SU-DHL-6 (cell line): Measurements from ENCODE around the gene AKR1C3.

Source experiments
- H2AFZ ChIP-seq: fragments of 200-600 bp; sonication (generic); 2 replicates; pipeline ENCODE4 v1.6.1; 2014; ENCODE audit warnings: low read depth, mild to moderate bottlenecking, moderate library complexity, mixed read lengths, antibody characterized with exemption, low read length; ENCODE audit not compliant: severe bottlenecking
- H3F3A ChIP-seq: fragments of 200-600 bp; shearing (Covaris generic); 2 replicates; pipeline ENCODE4 v1.6.0; 2016; ENCODE audit warnings: antibody characterized with exemption, mild to moderate bottlenecking; ENCODE audit not compliant: insufficient read depth
- H3K27ac ChIP-seq: fragments of 200-600 bp; sonication (generic); 2 replicates; pipeline ENCODE4 v1.5.1; 2016; ENCODE audit warnings: low read depth, mild to moderate bottlenecking, low read length, moderate library complexity, mixed read lengths
- H3K27me3 ChIP-seq: fragments of 200-600 bp; sonication (generic), shearing (Covaris generic); 2 replicates; pipeline ENCODE4 v1.6.0; 2014; ENCODE audit warnings: mild to moderate bottlenecking, low read length
- H3K36me3 ChIP-seq: fragments of 200-600 bp; sonication (generic); 2 replicates; pipeline ENCODE4 v1.6.1; 2014; ENCODE audit warnings: mild to moderate bottlenecking, low read length, mixed read lengths
- H3K4me2 ChIP-seq: fragments of 300-600, 200-600 bp; shearing (Covaris generic), sonication (generic); 2 replicates; pipeline ENCODE4 v1.6.0; 2014; ENCODE audit warnings: low read length, low read depth, mild to moderate bottlenecking; ENCODE audit not compliant: poor library complexity, severe bottlenecking
- H3K4me3 ChIP-seq: fragments of 200-600 bp; sonication (generic); 2 replicates; pipeline ENCODE4 v1.5.1; 2014; ENCODE audit warnings: antibody characterized with exemption, low read length, mild to moderate bottlenecking, mixed read lengths; ENCODE audit not compliant: insufficient read depth, poor library complexity, severe bottlenecking
- H3K79me2 ChIP-seq: fragments of 200-600 bp; sonication (generic); 2 replicates; pipeline ENCODE4 v1.6.1; 2014; ENCODE audit warnings: mild to moderate bottlenecking, low read length, moderate library complexity; ENCODE audit not compliant: insufficient read depth
- H3K9ac ChIP-seq: fragments of 200-600 bp; sonication (generic); 2 replicates; pipeline ENCODE4 v1.7.0; 2014; ENCODE audit warnings: mild to moderate bottlenecking, low read length
- H3K9me2 ChIP-seq: fragments of 200-600 bp; sonication (generic); replicated peaks from 2 replicates; pipeline ENCODE4 v1.6.1; 2014; ENCODE audit warnings: low read length; ENCODE audit not compliant: insufficient read depth
- H3K9me3 ChIP-seq: fragments of 200-600 bp; sonication (generic); 2 replicates; pipeline ENCODE4 v1.6.1; 2014; ENCODE audit warnings: low read length, mixed read lengths; ENCODE audit not compliant: insufficient read depth
- H4K20me1 ChIP-seq: fragments of 200-600 bp; sonication (generic); 2 replicates; pipeline ENCODE4 v1.6.1; 2014; ENCODE audit warnings: low read depth, mild to moderate bottlenecking, antibody characterized with exemption, low read length, moderate library complexity, mixed read lengths
- CTCF ChIP-seq: fragments of 200-600 bp; sonication (generic); IDR thresholded peaks from one replicate; pipeline ENCODE4 v1.5.1; 2017; ENCODE audit warnings: antibody characterized with exemption, mild to moderate bottlenecking, low read length, moderate library complexity; ENCODE audit not compliant: insufficient read depth, poor library complexity, severe bottlenecking
- EZH2phosphoT487 ChIP-seq: fragments of 200-600 bp; sonication (generic), shearing (Covaris generic); conservative IDR thresholded peaks from 2 replicates; pipeline ENCODE4 v1.6.1; 2018; ENCODE audit warnings: mild to moderate bottlenecking, antibody characterized with exemption, low read length, moderate library complexity, mixed read lengths

The AKR1C3 gene

DNA sequence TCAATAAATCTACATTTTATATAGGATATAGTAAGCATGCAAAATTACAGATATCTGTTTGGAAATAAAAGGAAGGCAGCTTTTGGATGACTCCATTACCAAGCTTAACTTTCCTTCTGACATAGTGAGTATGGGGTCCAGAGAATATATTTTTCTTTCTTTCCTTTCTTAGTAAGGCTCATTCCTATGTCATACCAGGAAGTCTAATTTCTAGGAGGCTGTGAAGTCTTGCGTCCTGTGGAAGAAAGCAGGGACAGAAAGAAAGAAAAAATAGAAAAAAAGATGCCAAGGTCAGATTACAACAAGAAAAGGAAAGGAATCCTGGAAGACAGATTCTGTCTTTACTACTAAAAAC lies 54.4 kb downstream of the AKR1C3 start:
- no peak overlapping the region for H3K9ac ChIP-seq

DNA sequence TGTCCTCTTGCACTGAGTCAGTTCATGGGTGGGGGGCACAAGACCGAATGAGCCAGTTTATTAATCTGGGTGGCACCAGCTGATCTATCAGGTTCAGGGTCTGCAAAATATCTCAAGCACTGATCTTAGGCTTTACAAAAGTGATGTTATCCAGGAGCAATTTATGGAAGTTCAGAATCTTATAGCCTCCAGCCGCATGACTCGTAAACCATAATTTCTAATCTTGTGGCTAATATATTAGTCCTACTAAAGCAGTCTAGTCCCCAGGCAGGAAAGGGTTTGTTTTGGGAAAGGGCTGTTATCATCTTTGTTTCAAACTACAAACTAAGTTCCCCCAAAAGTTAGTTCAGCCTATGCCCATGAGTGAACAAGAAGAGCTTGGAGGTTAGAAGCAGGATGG lies 56.9 kb downstream of the AKR1C3 start:
- Histone ChIP-seq H3K9ac (no peak overlapping the region), H4K20me1 (no peaks in the 10 kb centered on the region), H3K9me3 (peaks cover 8% of the 10 kb centered on the region; the same call in 1 of the 2 replicates), H2AFZ (no peak overlapping the region), H3K36me3 (no peaks in the 10 kb centered on the region), H3K27ac (no peak overlapping the region), H3K79me2 (no peaks in the 10 kb centered on the region), H3K9me2 (no peaks in the 10 kb centered on the region), H3F3A (no peaks in the 10 kb centered on the region), H3K27me3 (no peaks in the 10 kb centered on the region), H3K4me3 (no peak overlapping the region), H3K4me2 (no peak overlapping the region)
- TF ChIP-seq CTCF = no peak
- TF ChIP-seq EZH2phosphoT487 = no peak

More for the DNA sequence above, 54.4 kb downstream of the AKR1C3 start:
- TF ChIP-seq EZH2phosphoT487 = no peak
- no peak for TF ChIP-seq CTCF
- Histone ChIP-seq H3F3A (no peaks in the 10 kb centered on the region), H3K27me3 (no peaks in the 10 kb centered on the region), H3K36me3 (no peaks in the 10 kb centered on the region), H3K4me2 (no peak overlapping the region), H2AFZ (no peak overlapping the region), H3K9me3 (peaks cover 8% of the 10 kb centered on the region; the same call in 1 of the 2 replicates), H3K4me3 (no peak overlapping the region), H3K9me2 (no peaks in the 10 kb centered on the region), H4K20me1 (no peaks in the 10 kb centered on the region), H3K79me2 (no peaks in the 10 kb centered on the region), H3K27ac (no peak overlapping the region)

DNA sequence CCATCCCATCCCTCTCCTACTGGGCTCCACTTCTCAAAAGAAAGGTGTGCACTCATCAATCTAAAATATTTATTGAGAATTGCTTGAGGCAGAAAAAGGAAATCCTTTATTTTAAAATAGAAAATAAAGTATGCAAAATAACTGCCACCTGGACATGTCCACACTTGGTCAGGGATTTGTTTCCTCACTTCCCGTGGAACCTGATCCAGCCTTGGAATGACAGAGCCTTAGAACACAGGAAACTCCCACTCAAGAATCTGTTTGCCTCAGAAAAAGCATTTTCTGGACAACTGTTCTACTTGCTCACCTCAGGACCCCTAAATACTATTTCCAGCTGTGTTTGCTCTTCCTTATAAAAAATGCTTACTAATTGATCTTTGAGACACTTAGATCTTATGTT lies 61.7 kb downstream of the AKR1C3 start:
- H3K9me2 ChIP-seq = no peaks in the 10 kb centered on the region

More for the DNA sequence above, 61.7 kb downstream of the AKR1C3 start:
- Histone ChIP-seq H3K4me3 (no peak overlapping the region), H3F3A (no peaks in the 10 kb centered on the region), H3K27ac (no peak overlapping the region), H3K9me3 (no peaks in the 10 kb centered on the region), H3K4me2 (no peak overlapping the region), H3K9ac (no peak overlapping the region), H3K79me2 (no peaks in the 10 kb centered on the region), H2AFZ (no peak overlapping the region), H3K36me3 (no peaks in the 10 kb centered on the region), H3K27me3 (no peaks in the 10 kb centered on the region), H4K20me1 (no peaks in the 10 kb centered on the region)
- TF ChIP-seq CTCF (no peak), EZH2phosphoT487 (no peak)
